ENCODE results near the gene KRT32. TPM values are rescaled to one million over a fixed set of nuclear protein-coding genes. Genes with fewer than 3 reads are reported as not detected.

Gene KRT32
- 0.17 and 0.83 TPM in 2 replicates for total RNA-seq (ENCODE audit: low replicate concordance)
- long read RNA-seq, partial matches to known transcripts: 1 of 2 reads
- long read RNA-seq, other reads (novel, unspliced or antisense): 1 of 2 reads

- H3K27me3 Mint-ChIP-seq: peaks cover 2% of the 10 kb centered on the region
- H3K9me3 Mint-ChIP-seq: peaks cover 6% of the 10 kb centered on the region
- H3K4me3 Mint-ChIP-seq: no peak within 1 kb of the TSS
- no peaks in the 10 kb centered on the region for H3K36me3 Mint-ChIP-seq
- peaks cover 6% of the 10 kb centered on the region for H3K4me1 Mint-ChIP-seq (ENCODE audit: unreplicated experiment)
- H3K27ac Mint-ChIP-seq: no peak within 1 kb of the TSS
- TF ChIP-seq CTCF (conservative IDR thresholded peaks at IDR 0.05): no peak
- DNase-seq (ENCODE audit: extremely low spot score, unreplicated experiment): no peak
Observed at GRCh38 chr17:41466988-41467387, at the start of gene KRT32. TSS of gene KRT32 (minus strand) at chr17:41467386. CDS start at chr17:41467325, 61 bp downstream.

GRCh38 chr17:41516830-41517283 lies 49.7 kb upstream of the KRT32 start:
- TF ChIP-seq CTCF (conservative IDR thresholded peaks at IDR 0.05): no peak
- Mint-ChIP-seq H3K27me3 (peaks cover 3% of the 10 kb centered on the region), H3K9me3 (no peaks in the 10 kb centered on the region), H3K27ac (no peak overlapping the region), H3K4me1 (ENCODE audit: unreplicated experiment) (peaks cover 24% of the 10 kb centered on the region), H3K36me3 (no peaks in the 10 kb centered on the region), H3K4me3 (peak overlapping the region; percentile 76)
- DNase-seq (ENCODE audit: extremely low spot score, unreplicated experiment): no peak

DNA sequence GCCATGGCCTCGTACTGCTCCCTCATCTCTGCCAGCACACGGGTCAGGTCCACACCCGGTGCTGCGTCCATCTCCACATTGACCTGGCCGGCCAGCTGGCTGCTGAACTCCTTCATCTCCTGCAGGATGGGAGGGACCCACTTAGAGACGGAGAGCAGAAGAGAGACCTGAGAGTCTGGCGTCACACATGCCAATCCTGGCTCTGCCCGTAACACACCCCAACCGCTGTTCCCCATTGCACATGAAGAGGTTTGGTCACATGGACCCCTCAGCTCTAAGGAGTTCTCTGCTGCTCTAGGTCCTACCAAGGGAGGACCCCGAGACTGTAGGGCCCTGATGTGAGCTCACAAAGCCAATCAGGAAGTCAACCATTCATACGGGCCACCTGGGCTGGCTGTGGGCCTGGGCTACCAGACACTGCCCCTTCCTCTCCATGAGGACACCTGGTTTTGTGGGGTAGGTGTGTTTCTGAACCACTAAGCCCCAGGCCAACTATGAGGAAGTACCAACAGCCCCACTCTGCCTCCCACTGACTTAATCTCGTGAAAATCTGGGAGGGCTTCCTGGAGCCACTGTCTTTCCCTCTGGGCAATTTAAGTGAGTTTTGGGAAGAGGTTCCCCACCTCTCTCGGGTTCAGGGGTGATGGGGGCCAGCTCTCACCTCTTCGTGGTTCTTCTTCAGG lies 49.1 kb upstream of the KRT32 start:
- no peak for DNase-seq (ENCODE audit: extremely low spot score, unreplicated experiment)
- TF ChIP-seq CTCF (conservative IDR thresholded peaks at IDR 0.05): no peak
- Mint-ChIP-seq H3K27me3 (no peaks in the 10 kb centered on the region), H3K36me3 (no peaks in the 10 kb centered on the region), H3K9me3 (no peaks in the 10 kb centered on the region), H3K4me1 (ENCODE audit: unreplicated experiment) (peaks cover 21% of the 10 kb centered on the region), H3K27ac (peak overlapping the region; percentile 39), H3K4me3 (peak overlapping the region; percentile 76)

- Mint-ChIP-seq H3K9me3 (no peaks in the 10 kb centered on the region), H3K4me3 (peak overlapping the region; percentile 35), H3K4me1 (ENCODE audit: unreplicated experiment) (peaks cover 14% of the 10 kb centered on the region), H3K27me3 (no peaks in the 10 kb centered on the region), H3K27ac (peak overlapping the region; percentile 87), H3K36me3 (no peaks in the 10 kb centered on the region)
- DNase-seq (ENCODE audit: extremely low spot score, unreplicated experiment): no peak
- TF ChIP-seq CTCF (conservative IDR thresholded peaks at IDR 0.05): no peak
Observed at GRCh38 chr17:41513168-41513547, 46.0 kb upstream of the KRT32 start.

DNA sequence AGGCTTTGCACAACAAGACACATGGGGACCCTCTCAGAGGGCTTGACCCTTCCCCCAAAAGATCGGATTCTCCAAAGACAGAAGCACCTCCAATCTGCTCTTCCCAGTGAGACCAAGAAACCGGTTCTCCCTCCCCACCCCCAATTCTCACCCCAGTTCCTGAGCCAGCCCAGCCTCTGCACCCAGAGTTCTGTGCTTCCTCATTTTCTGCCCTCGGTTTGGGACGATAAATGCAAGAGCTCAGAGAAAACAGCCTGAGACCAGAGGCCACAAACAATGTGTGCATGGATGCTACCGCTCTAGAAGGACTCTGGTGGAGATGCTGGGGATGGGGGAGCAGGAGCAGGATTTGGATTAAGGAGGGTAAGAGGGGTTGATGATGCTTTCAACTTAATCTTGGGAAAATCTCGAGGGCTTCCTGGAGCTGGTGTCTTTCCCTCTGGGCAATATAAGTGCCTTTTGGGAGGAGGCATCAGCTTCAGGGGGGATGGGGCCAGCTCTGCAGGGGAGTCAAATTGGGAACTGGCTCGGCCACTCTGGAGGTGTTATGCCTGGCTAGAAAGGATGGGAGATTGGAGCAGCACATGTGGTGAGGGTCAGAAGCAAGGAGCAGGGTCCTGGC lies 45.5 kb upstream of the KRT32 start:
- Mint-ChIP-seq H3K9me3 (no peaks in the 10 kb centered on the region), H3K36me3 (no peaks in the 10 kb centered on the region), H3K27ac (peak overlapping the region; percentile 87), H3K4me1 (ENCODE audit: unreplicated experiment) (peaks cover 15% of the 10 kb centered on the region), H3K4me3 (peak overlapping the region; percentile 44), H3K27me3 (no peaks in the 10 kb centered on the region)
- no peak for TF ChIP-seq CTCF (conservative IDR thresholded peaks at IDR 0.05)
- no peak for DNase-seq (ENCODE audit: extremely low spot score, unreplicated experiment)

Data from type B pancreatic cell (in vitro differentiated cells).